Measurements from ENCODE around the gene LSR. TPM values are rescaled to one million over a fixed set of nuclear protein-coding genes. Genes with fewer than 3 reads are reported as not detected.

The LSR gene
- total RNA-seq, 1 donor from 2014 or later: 2.0 TPM

GRCh38 chr19:35247526-35248309 lies 1.1 kb upstream of the LSR start:
- no peak for DNase-seq

DNA sequence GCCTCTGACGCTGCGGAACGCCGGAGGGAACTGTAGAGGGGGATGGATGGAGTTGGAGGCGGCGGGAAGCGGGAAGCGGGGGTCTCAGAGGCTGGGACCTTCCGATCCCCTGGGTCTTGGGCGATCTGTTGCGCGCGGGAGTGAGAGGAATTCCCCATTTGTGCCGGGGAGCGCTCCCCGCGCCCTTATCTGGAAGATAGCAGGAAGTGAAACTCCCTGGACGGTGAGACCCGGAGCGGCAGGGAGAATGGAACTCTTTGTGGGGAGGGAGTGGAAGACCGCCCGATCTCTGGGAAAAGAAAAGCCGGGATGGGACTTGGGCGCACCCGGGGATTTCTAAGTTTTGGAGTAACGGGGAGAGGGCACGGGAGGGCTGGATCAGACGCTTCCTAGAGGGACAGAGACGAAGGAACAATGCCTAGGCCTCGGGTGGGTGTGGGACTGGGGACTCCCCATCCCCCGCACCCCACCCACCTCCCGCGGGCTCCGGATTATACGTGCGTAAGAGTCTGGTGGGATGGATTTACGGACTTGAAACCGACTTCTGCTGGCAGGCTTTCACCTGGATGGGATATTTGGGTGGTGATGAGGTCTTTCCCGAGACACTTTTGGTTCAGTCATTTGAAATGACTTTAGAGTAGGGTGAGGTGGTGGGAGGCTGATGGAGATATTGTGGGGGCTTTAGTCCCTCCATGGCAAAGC lies 495 bp downstream of the LSR start:
- DNase-seq: no peak

- DNase-seq: no peak
Observed at GRCh38 chr19:35249848-35250711, 1.3 kb downstream of the LSR start.

- DNase-seq: no peak
Observed at GRCh38 chr19:35251456-35251855, 2.7 kb downstream of the LSR start.

GRCh38 chr19:35253316-35254286 lies 4.8 kb downstream of the LSR start:
- peak; percentile 13 for DNase-seq

- DNase-seq: peak; percentile 28
Observed at GRCh38 chr19:35254341-35255297, 5.8 kb downstream of the LSR start.

DNA sequence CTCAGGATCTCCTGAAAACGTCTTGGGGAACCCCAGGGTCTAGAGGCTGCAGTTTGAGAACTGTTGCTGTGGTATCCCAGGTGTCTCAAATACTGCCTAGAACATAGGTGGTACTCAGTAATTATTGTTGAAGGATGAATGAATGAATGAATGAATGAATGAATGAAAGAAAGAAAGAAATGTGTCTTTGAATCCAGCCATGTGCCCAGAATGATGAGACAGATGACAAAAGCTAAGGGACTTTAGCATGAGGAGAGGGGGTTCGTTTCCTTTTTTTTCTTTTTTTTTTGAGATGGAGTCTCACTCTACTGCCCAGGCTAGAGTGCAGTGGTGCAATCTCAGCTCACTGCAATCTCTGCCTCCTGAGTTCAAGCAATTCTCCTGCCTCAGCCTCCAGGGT lies 7.8 kb downstream of the LSR start:
- no peak for DNase-seq

- DNase-seq: no peak
Observed at GRCh38 chr19:35257113-35257461, 8.3 kb downstream of the LSR start.

GRCh38 chr19:35260694-35261304 lies 12.0 kb downstream of the LSR start:
- DNase-seq: no peak

- DNase-seq: no peak
Observed at GRCh38 chr19:35261356-35262100, 12.7 kb downstream of the LSR start.

DNA sequence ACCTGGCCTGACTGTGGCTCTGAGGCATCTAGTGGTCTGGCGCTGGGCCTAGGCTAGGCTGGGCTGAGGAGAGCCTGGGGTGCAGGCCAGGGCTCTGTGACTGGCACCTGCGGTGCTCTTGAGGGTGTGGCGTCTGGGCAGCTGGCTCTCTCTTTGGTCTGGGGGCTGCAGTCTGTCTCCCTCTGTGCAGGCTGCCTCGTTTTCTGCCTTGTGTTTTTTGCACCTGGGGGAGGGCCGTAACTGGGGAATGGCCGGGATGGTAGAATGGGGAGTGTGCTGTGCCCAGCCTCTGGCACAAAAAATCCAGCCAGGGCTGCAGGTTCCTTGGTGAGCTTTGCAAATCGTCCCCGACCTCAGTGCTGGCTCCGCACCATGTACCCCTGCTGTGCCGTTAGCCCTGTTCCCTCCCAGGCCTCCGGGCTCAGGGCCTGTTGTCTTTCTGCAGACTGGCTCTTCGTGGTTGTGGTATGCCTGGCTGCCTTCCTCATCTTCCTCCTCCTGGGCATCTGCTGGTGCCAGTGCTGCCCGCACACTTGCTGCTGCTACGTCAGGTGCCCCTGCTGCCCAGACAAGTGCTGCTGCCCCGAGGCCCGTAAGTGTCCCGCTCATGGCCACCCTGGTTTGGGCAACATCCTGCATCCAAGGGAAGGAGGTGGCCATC lies 13.4 kb downstream of the LSR start:
- no peak for DNase-seq

- DNase-seq: no peak
Observed at GRCh38 chr19:35264268-35265125, 15.7 kb downstream of the LSR start.

DNA sequence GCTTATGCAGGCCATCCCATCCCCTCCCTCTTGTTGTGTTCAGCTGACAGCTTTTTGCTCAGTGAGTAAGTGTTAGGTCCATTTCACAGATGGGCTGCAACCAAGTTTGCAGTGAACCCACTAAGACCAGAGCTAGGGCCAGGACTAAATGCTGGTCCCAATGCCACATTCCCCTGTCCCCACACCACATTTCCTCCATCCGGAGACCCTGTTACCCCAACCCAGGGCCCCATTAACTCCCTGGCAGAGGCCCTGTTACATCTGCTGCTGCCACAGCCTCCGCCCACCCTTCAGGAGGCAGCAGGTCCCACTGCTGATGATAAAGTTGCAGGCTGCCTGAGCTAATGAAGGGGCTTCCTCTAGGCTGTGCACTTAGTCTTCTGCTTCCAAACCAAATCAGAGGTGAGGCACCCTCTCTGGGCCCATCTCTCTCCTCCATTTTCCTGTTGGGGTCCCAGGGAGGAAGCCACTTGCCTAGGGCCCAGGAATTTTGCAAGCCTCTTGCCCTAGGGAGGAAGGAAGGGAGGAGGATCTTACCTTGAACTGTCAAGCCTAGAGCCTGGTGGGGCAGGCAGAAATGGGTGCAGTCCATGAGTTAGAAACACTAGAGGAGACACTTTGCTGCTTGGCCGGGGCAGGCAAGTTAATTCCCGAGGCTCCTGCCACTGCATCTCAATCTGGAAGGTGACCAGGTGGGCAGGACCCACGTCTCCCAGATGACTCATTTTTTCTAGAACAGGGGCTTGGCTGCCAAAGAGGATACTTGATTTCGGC lies 16.5 kb downstream of the LSR start:
- no peak for DNase-seq

- no peak for DNase-seq
Observed at GRCh38 chr19:35265900-35266519, 17.2 kb downstream of the LSR start.

- DNase-seq: peak; percentile 21
Observed at GRCh38 chr19:35266520-35267352, 17.9 kb downstream of the LSR start.

DNA sequence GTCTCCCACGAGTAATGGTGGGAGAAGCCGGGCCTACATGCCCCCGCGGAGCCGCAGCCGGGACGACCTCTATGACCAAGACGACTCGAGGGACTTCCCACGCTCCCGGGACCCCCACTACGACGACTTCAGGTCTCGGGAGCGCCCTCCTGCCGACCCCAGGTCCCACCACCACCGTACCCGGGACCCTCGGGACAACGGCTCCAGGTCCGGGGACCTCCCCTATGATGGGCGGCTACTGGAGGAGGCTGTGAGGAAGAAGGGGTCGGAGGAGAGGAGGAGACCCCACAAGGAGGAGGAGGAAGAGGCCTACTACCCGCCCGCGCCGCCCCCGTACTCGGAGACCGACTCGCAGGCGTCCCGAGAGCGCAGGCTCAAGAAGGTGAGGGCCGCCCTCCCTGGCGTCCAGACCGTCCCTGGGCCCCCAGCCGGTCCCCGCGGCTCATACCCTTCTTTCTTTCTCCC lies 18.6 kb downstream of the LSR start:
- DNase-seq: peak; percentile 54
